Measurements from ENCODE around the gene MTHFD2. TPM values are rescaled to one million over a fixed set of nuclear protein-coding genes. Genes with fewer than 3 reads are reported as not detected.

MTHFD2 gene
- total RNA-seq, 2 donors from 2014 or later = 93.3 to 216 TPM

DNA sequence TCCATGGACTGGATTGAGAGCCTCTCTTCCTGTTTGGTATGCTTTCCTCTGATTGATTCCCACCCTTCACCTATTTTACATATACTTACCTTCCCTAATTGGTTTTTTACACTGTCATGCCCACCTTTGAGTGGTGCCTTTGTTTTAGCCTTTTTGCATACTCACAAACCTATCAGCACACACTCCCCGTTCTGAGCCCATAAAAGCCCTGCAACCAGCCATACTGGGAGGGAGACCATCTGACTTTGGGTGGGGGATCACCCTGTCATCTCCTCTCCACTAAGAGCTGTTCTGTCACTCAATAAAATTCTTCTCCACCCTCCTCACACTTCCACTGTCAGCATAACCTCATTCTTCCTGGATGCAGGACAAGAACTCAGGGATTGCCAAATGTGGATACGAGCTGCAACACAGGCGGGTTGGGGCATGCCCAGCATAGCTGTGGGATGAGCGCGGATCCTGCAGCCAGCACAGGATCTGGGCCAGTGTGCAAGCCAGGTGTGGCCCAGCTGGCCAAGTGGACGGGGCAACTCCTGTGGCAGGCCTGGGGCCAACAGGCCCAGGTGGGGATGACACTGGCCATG, 10.3 kb upstream of the MTHFD2 start:
- H3K27ac ChIP-seq = no peak overlapping the region

GRCh38 chr2:74188696-74189095, 9.7 kb upstream of the MTHFD2 start:
- DNase-seq (ENCODE audit: low spot score) (no peak), ATAC-seq (ENCODE audit: insufficient number of reproducible peaks, low FRiP score, low read depth) (no peak)
- Histone ChIP-seq H3K36me3 (no peaks in the 10 kb centered on the region), H3K27ac (no peak overlapping the region), H3K27me3 (replicated peaks; ENCODE audit: insufficient read depth) (no peaks in the 10 kb centered on the region), H3K4me1 (ENCODE audit: control insufficient read depth in 1 of 2, low read depth in 2 of 2) (no peaks in the 10 kb centered on the region), H3K9me3 (no peaks in the 10 kb centered on the region), H3K4me3 (no peak overlapping the region)
- TF ChIP-seq, protein P1, sequence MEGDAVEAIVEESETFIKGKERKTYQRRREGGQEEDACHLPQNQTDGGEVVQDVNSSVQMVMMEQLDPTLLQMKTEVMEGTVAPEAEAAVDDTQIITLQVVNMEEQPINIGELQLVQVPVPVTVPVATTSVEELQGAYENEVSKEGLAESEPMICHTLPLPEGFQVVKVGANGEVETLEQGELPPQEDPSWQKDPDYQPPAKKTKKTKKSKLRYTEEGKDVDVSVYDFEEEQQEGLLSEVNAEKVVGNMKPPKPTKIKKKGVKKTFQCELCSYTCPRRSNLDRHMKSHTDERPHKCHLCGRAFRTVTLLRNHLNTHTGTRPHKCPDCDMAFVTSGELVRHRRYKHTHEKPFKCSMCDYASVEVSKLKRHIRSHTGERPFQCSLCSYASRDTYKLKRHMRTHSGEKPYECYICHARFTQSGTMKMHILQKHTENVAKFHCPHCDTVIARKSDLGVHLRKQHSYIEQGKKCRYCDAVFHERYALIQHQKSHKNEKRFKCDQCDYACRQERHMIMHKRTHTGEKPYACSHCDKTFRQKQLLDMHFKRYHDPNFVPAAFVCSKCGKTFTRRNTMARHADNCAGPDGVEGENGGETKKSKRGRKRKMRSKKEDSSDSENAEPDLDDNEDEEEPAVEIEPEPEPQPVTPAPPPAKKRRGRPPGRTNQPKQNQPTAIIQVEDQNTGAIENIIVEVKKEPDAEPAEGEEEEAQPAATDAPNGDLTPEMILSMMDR (IDR thresholded peaks at IDR 0.05) = no peak

More for the DNA sequence above, 10.3 kb upstream of the MTHFD2 start:
- Histone ChIP-seq H3K27me3 (replicated peaks; ENCODE audit: insufficient read depth) (no peaks in the 10 kb centered on the region), H3K4me3 (no peak overlapping the region), H3K9me3 (no peaks in the 10 kb centered on the region), H3K36me3 (no peaks in the 10 kb centered on the region), H3K4me1 (ENCODE audit: control insufficient read depth in 1 of 2, low read depth in 2 of 2) (no peaks in the 10 kb centered on the region)
- ATAC-seq (ENCODE audit: insufficient number of reproducible peaks, low FRiP score, low read depth) (no peak), DNase-seq (ENCODE audit: low spot score) (no peak)
- TF ChIP-seq, protein P1 (IDR thresholded peaks at IDR 0.05) = no peak

DNA sequence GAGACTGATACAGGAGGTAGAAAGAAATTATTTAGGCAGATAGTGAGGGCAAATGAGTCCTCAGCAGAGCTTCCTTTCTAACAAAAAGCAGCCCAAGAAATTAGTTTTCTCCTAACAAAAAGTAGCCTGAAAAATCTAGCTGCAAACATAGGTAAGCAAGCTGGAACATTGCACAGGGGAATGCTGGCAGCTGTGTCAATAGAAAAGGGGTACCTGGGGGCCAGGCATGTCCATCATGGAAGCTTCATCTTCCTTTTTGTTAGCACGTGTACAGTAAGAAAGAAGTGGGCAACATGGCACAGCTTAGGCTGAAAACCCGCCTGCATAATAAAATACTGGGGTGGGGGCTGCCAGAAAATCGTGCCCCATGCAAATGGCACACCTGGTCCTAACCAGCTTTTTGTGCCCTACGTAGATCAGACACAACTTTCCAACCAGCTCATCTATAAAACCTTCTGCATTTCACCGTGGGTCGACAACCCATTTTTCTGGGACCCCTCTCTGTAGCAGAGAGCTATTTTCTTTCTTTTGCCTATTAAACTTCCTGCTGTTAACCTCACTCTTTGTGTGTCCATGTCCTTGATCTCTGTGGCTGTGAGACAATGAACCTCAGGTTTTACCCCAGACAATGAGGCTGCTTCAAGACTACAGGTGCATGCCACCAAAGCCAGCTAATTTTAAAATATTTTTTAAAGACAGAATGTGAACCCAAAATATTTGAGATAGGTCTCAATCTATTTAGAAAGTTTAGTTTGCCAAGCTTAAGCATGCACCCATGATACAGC, 6.6 kb upstream of the MTHFD2 start:
- Histone ChIP-seq H3K27me3 (replicated peaks; ENCODE audit: insufficient read depth) (no peaks in the 10 kb centered on the region), H3K4me3 (no peak overlapping the region), H3K27ac (no peak overlapping the region), H3K4me1 (ENCODE audit: control insufficient read depth in 1 of 2, low read depth in 2 of 2) (no peaks in the 10 kb centered on the region), H3K36me3 (no peaks in the 10 kb centered on the region), H3K9me3 (no peaks in the 10 kb centered on the region)
- TF ChIP-seq, protein P1 (IDR thresholded peaks at IDR 0.05) = no peak
- ATAC-seq (ENCODE audit: insufficient number of reproducible peaks, low FRiP score, low read depth) = no peak
- DNase-seq (ENCODE audit: low spot score) = no peak

- no peaks in the 10 kb centered on the region for H3K27me3 ChIP-seq (replicated peaks; ENCODE audit: insufficient read depth)
- H3K9me3 ChIP-seq = no peaks in the 10 kb centered on the region
- no peak for DNase-seq (ENCODE audit: low spot score)
- H3K4me1 ChIP-seq (ENCODE audit: control insufficient read depth in 1 of 2, low read depth in 2 of 2) = peaks cover 3 to 5% of the 10 kb centered on the region in 2 donors
- TF ChIP-seq, protein P1 (IDR thresholded peaks at IDR 0.05) = no peak
- no peak overlapping the region for H3K4me3 ChIP-seq
- H3K36me3 ChIP-seq = no peaks in the 10 kb centered on the region
- H3K27ac ChIP-seq = no peak overlapping the region
- no peak for ATAC-seq (ENCODE audit: insufficient number of reproducible peaks, low FRiP score, low read depth)
These were observed 3.6 kb upstream of the MTHFD2 start for GRCh38 chr2:74194799-74195198.

GRCh38 chr2:74197049-74197448, 1.4 kb upstream of the MTHFD2 start:
- DNase-seq (ENCODE audit: low spot score) = no peak
- Histone ChIP-seq H3K4me1 (ENCODE audit: control insufficient read depth in 1 of 2, low read depth in 2 of 2) (peaks cover 18 to 23% of the 10 kb centered on the region in 2 donors), H3K36me3 (no peaks in the 10 kb centered on the region), H3K9me3 (no peaks in the 10 kb centered on the region), H3K27ac (no peak overlapping the region), H3K4me3 (no peak overlapping the region), H3K27me3 (replicated peaks; ENCODE audit: insufficient read depth) (no peaks in the 10 kb centered on the region)
- no peak for ATAC-seq (ENCODE audit: insufficient number of reproducible peaks, low FRiP score, low read depth)
- TF ChIP-seq, protein P1 (IDR thresholded peaks at IDR 0.05) = no peak

All from thoracic aorta (tissue), 2 donors.